GM18858 (cell line): ENCODE results near the gene EREG.
A peak's percentile ranks its signal among the peaks of the same experiment; 100 is the strongest.
"Not testable (repeated sequence)": the region's sequence is repeated elsewhere in the genome, so short reads cannot be mapped to it uniquely, and the experiment has no call there.

Experiments
- ATAC-seq: cut with Tn5 transposase; IDR thresholded peaks from one replicate; pipeline ENCODE4 v1.9.1; 2021; ENCODE audit not compliant: unreplicated experiment

Gene EREG

GRCh38 chr4:74387790-74388189, 22.8 kb downstream of the EREG start:
- no peak for ATAC-seq

- ATAC-seq, result no peak
Measured at GRCh38 chr4:74389494-74389893, 24.5 kb downstream of the EREG start.

GRCh38 chr4:74390677-74391076, 25.7 kb downstream of the EREG start:
- no peak for ATAC-seq

GRCh38 chr4:74391346-74391745, 26.4 kb downstream of the EREG start:
- no peak for ATAC-seq

GRCh38 chr4:74391890-74392475, 27.0 kb downstream of the EREG start:
- ATAC-seq, result no peak

GRCh38 chr4:74394476-74395136, 29.7 kb downstream of the EREG start:
- ATAC-seq, result no peak

GRCh38 chr4:74395633-74396032, 30.7 kb downstream of the EREG start:
- no peak for ATAC-seq

- peak; percentile 34 for ATAC-seq
Measured at GRCh38 chr4:74397748-74398426, 32.9 kb downstream of the EREG start.

GRCh38 chr4:74398894-74399589, 34.1 kb downstream of the EREG start:
- not testable (repeated sequence) for ATAC-seq

GRCh38 chr4:74400395-74400794, 35.5 kb downstream of the EREG start:
- ATAC-seq, result no peak

GRCh38 chr4:74402692-74403456, 37.9 kb downstream of the EREG start:
- ATAC-seq, result peak; percentile 93

GRCh38 chr4:74407891-74408290, 42.9 kb downstream of the EREG start:
- no peak for ATAC-seq

GRCh38 chr4:74408639-74409038, 43.7 kb downstream of the EREG start:
- ATAC-seq, result no peak

GRCh38 chr4:74410272-74410671, 45.3 kb downstream of the EREG start:
- ATAC-seq, result no peak

GRCh38 chr4:74412225-74412624, 47.3 kb downstream of the EREG start:
- ATAC-seq, result no peak

GRCh38 chr4:74413265-74413664, 48.3 kb downstream of the EREG start:
- no peak for ATAC-seq

- no peak for ATAC-seq
Measured at GRCh38 chr4:74414149-74414809, 49.3 kb downstream of the EREG start.

GRCh38 chr4:74415602-74416300, 50.8 kb downstream of the EREG start:
- ATAC-seq, result no peak

- no peak for ATAC-seq
Measured at GRCh38 chr4:74418063-74418670, 53.2 kb downstream of the EREG start.
